HEK293 (cell line): ENCODE results near the gene PARD3B.

Experiments used
- CTCF ChIA-PET: fragments of 350-600 bp; formaldehyde crosslinking; extraction: SDS; loops from one replicate; lab custom pipeline; 2021; ENCODE audit warnings: antibody characterized with exemption; lab: Yijun Ruan, JAX
- POLR2A ChIA-PET: fragments of 300-600 bp; formaldehyde crosslinking; extraction: SDS; loops from one replicate; lab custom pipeline; 2020; ENCODE audit warnings: antibody characterized with exemption, inconsistent platforms; lab: Yijun Ruan, JAX
- H3K27ac ChIP-seq: fragments of 200-500 bp; sonication (Bioruptor generic); 2 replicates; pipeline ENCODE4 v1.5.1; 2014; ENCODE audit warnings: low read depth, low read length, control low read depth, inconsistent platforms; ENCODE audit errors: extremely low read depth
- H3K36me3 ChIP-seq, 2 experiments: fragments of 200-500 bp in 1 of 2; sonication (Bioruptor generic) in 1 of 2; 1 replicate in 1 of 2; 2 replicates in 1 of 2; pipeline ENCODE4 v1.5.1; 2014 to 2017; ENCODE audit warnings: inconsistent platforms in 2 of 2, low read length in 2 of 2; ENCODE audit not compliant: control insufficient read depth in 2 of 2, insufficient read depth in 1 of 2
- H3K4me1 ChIP-seq: fragments of 200-500 bp; sonication (Bioruptor generic); 2 replicates; pipeline ENCODE4 v1.5.1; 2014; ENCODE audit warnings: mild to moderate bottlenecking, low read length, inconsistent platforms; ENCODE audit not compliant: control insufficient read depth, insufficient read depth
- H3K4me3 ChIP-seq: 2 replicates; pipeline ENCODE4 v1.5.1; 2011; ENCODE audit warnings: low read depth, mild to moderate bottlenecking, control low read depth, low read length, moderate library complexity
- H3K9me3 ChIP-seq: fragments of 200-500 bp; sonication (Bioruptor generic); 2 replicates; pipeline ENCODE4 v1.5.1; 2014; ENCODE audit warnings: low read depth, low read length, inconsistent platforms; ENCODE audit not compliant: control insufficient read depth, insufficient read depth
- GFI1B ChIP-seq: fragments of 450-650 bp; formaldehyde crosslinking; IDR thresholded peaks from 2 replicates; pipeline ENCODE4 v1.5.1; 2016; ENCODE audit warnings: missing biosample characterization, missing genetic modification characterization
- KLF10 ChIP-seq: fragments of 450-650 bp; IDR thresholded peaks from 2 replicates; pipeline ENCODE4 v1.5.1; 2018; ENCODE audit warnings: missing biosample characterization, mild to moderate bottlenecking, missing genetic modification characterization
- KLF16 ChIP-seq: fragments of 450-650 bp; formaldehyde crosslinking; IDR thresholded peaks from 2 replicates; pipeline ENCODE4 v1.5.1; 2017; ENCODE audit warnings: missing biosample characterization, missing genetic modification characterization
- MZF1 ChIP-seq: fragments of 450-650 bp; formaldehyde crosslinking; IDR thresholded peaks from 2 replicates; pipeline ENCODE4 v1.5.1; 2017; ENCODE audit warnings: missing biosample characterization, missing genetic modification characterization, borderline replicate concordance
- PRDM1 ChIP-seq: fragments of 450-650 bp; formaldehyde crosslinking; IDR thresholded peaks from 2 replicates; pipeline ENCODE4; 2016; ENCODE audit warnings: missing biosample characterization, missing genetic modification characterization
- ZEB2 ChIP-seq: fragments of 450-650 bp; formaldehyde crosslinking; IDR thresholded peaks from 2 replicates; pipeline ENCODE4 v1.5.1; 2016; ENCODE audit warnings: missing biosample characterization, missing genetic modification characterization
- ZNF10 ChIP-seq: fragments of 450-650 bp; formaldehyde crosslinking; IDR thresholded peaks from 2 replicates; pipeline ENCODE4 v1.5.1; 2017; ENCODE audit warnings: missing biosample characterization, missing genetic modification characterization
- ZNF132 ChIP-seq: fragments of 450-650 bp; formaldehyde crosslinking; IDR thresholded peaks from 2 replicates; pipeline ENCODE4 v1.5.1; 2017; ENCODE audit warnings: missing biosample characterization, missing genetic modification characterization, borderline replicate concordance
- ZNF140 ChIP-seq: fragments of 450-650 bp; formaldehyde crosslinking; IDR thresholded peaks from 2 replicates; pipeline ENCODE4 v1.5.1; 2016; ENCODE audit warnings: missing biosample characterization, missing genetic modification characterization
- ZNF157 ChIP-seq: fragments of 450-650 bp; formaldehyde crosslinking; IDR thresholded peaks from 2 replicates; pipeline ENCODE4 v1.5.1; 2016; ENCODE audit warnings: missing biosample characterization, missing genetic modification characterization
- ZNF174 ChIP-seq: fragments of 450-650 bp; formaldehyde crosslinking; IDR thresholded peaks from 2 replicates; pipeline ENCODE4 v1.5.0; 2017; ENCODE audit warnings: missing biosample characterization, mild to moderate bottlenecking, missing genetic modification characterization
- ZNF292 ChIP-seq: fragments of 450-650 bp; formaldehyde crosslinking; IDR thresholded peaks from 2 replicates; pipeline ENCODE4 v1.5.1; 2016; ENCODE audit warnings: low read depth, missing biosample characterization, missing genetic modification characterization, borderline replicate concordance
- ZNF366 ChIP-seq: fragments of 450-650 bp; formaldehyde crosslinking; conservative IDR thresholded peaks from 2 replicates; pipeline ENCODE4 v1.5.1; 2016; ENCODE audit warnings: missing biosample characterization, missing genetic modification characterization
- ZNF510 ChIP-seq: fragments of 450-650 bp; formaldehyde crosslinking; IDR thresholded peaks from 2 replicates; pipeline ENCODE4 v1.5.1; 2018; ENCODE audit warnings: mild to moderate bottlenecking, missing genetic modification characterization, missing biosample characterization; ENCODE audit not compliant: insufficient replicate concordance
- ZNF610 ChIP-seq: fragments of 450-650 bp; formaldehyde crosslinking; IDR thresholded peaks from 2 replicates; pipeline ENCODE4 v1.5.1; 2016; ENCODE audit warnings: missing biosample characterization, missing genetic modification characterization, borderline replicate concordance
- ZNF621 ChIP-seq: fragments of 450-650 bp; formaldehyde crosslinking; IDR thresholded peaks from 2 replicates; pipeline ENCODE4 v1.5.1; 2017; ENCODE audit warnings: missing biosample characterization, missing genetic modification characterization
- ZNF624 ChIP-seq: fragments of 450-650 bp; formaldehyde crosslinking; IDR thresholded peaks from 2 replicates; pipeline ENCODE4 v1.5.1; 2017; ENCODE audit warnings: missing biosample characterization, missing genetic modification characterization
- ZNF658 ChIP-seq: fragments of 450-650 bp; formaldehyde crosslinking; IDR thresholded peaks from 2 replicates; pipeline ENCODE4; 2016; ENCODE audit warnings: missing biosample characterization, missing genetic modification characterization
- ZNF660 ChIP-seq: fragments of 450-650 bp; IDR thresholded peaks from 2 replicates; pipeline ENCODE4 v1.5.1; 2018; ENCODE audit warnings: missing biosample characterization, mild to moderate bottlenecking, missing genetic modification characterization
- ZNF664 ChIP-seq: fragments of 450-650 bp; formaldehyde crosslinking; IDR thresholded peaks from 2 replicates; pipeline ENCODE4 v1.5.1; 2016; ENCODE audit warnings: missing biosample characterization, missing genetic modification characterization
- ZNF677 ChIP-seq: fragments of 450-650 bp; IDR thresholded peaks from 2 replicates; pipeline ENCODE4 v1.5.0; 2018; ENCODE audit warnings: missing biosample characterization, mild to moderate bottlenecking, missing genetic modification characterization, moderate library complexity
- ZNF776 ChIP-seq: fragments of 450-650 bp; formaldehyde crosslinking; IDR thresholded peaks from 2 replicates; pipeline ENCODE4 v1.5.0; 2017; ENCODE audit warnings: missing biosample characterization, missing genetic modification characterization, borderline replicate concordance
- ZNF792 ChIP-seq: fragments of 450-650 bp; formaldehyde crosslinking; IDR thresholded peaks from 2 replicates; pipeline ENCODE4 v1.5.1; 2016; ENCODE audit warnings: missing biosample characterization, missing genetic modification characterization
- ZNF843 ChIP-seq: fragments of 450-650 bp; formaldehyde crosslinking; IDR thresholded peaks from 2 replicates; pipeline ENCODE4 v1.5.1; 2016; ENCODE audit warnings: missing biosample characterization, missing genetic modification characterization
- ZSCAN30 ChIP-seq: fragments of 450-650 bp; IDR thresholded peaks from 2 replicates; pipeline ENCODE4 v1.5.1; 2018; ENCODE audit warnings: missing biosample characterization, mild to moderate bottlenecking, missing genetic modification characterization, moderate library complexity
- TF ChIP-seq, protein P1 (sequence below): fragments of 450-650 bp; formaldehyde crosslinking; IDR thresholded peaks from 2 replicates; pipeline ENCODE4 v1.5.1; 2017; ENCODE audit warnings: missing biosample characterization, missing genetic modification characterization
- TF ChIP-seq, protein P2 (sequence below): fragments of 450-650 bp; formaldehyde crosslinking; IDR thresholded peaks from 2 replicates; pipeline ENCODE4 v1.5.1; 2016; ENCODE audit warnings: missing biosample characterization, missing genetic modification characterization
- TF ChIP-seq, protein P3 (sequence below): fragments of 450-650 bp; formaldehyde crosslinking; IDR thresholded peaks from 2 replicates; pipeline ENCODE4 v1.5.1; 2017; ENCODE audit warnings: missing biosample characterization, missing genetic modification characterization

Gene PARD3B

DNA sequence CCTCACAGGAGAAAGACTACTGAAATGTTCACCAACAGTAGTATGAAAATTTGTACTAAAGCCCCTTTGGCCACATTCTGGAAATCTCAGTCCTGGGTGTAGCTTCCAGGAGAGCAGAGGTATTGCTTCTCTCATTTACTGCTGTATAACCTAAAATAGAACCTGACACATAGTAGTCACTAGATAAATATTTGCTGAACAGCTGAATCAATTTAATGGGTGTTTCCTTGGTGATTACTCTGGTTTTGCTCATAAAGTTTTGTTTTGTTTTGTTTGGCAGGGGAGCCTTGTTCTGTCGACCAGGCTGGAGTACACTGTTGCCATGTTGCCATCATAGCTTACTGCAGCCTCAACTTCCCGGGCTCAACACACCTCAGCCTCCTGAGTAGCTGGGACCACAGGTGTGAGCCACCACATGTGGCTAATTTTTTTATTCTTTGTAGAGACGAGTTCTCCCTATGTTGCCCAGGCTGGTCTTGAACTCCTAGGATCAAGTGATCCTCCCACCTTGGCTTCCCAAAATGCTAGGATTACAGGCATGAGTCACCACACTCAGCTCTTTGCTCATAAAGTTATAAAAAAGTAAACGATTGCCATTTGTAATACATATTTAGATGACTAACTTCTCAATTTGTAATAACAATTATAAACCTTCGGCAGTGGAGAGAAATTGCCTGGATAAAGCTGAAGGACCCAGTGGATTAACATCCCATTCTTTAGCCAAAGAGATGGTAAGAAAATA is 11.5 kb upstream of the PARD3B start:
- POLR2A ChIA-PET = no interaction called here
- no peaks in the 10 kb centered on the region for H3K9me3 ChIP-seq
- no peak overlapping the region for H3K4me3 ChIP-seq
- TF ChIP-seq ZNF792 (tag by site-specific recombination) = 0 out of 2 replicates have a peak, but pooled peaks have one; percentile 24
- TF ChIP-seq, protein P1, sequence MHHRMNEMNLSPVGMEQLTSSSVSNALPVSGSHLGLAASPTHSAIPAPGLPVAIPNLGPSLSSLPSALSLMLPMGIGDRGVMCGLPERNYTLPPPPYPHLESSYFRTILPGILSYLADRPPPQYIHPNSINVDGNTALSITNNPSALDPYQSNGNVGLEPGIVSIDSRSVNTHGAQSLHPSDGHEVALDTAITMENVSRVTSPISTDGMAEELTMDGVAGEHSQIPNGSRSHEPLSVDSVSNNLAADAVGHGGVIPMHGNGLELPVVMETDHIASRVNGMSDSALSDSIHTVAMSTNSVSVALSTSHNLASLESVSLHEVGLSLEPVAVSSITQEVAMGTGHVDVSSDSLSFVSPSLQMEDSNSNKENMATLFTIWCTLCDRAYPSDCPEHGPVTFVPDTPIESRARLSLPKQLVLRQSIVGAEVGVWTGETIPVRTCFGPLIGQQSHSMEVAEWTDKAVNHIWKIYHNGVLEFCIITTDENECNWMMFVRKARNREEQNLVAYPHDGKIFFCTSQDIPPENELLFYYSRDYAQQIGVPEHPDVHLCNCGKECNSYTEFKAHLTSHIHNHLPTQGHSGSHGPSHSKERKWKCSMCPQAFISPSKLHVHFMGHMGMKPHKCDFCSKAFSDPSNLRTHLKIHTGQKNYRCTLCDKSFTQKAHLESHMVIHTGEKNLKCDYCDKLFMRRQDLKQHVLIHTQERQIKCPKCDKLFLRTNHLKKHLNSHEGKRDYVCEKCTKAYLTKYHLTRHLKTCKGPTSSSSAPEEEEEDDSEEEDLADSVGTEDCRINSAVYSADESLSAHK (tag by site-specific recombination) = peak; percentile 61; the same call in 1 of the 2 replicates
- TF ChIP-seq ZNF843 (tag by site-specific recombination) = 0 out of 2 replicates have a peak, but pooled peaks have one; percentile 14
- no peak for TF ChIP-seq ZNF610
- TF ChIP-seq ZNF10 = no peak
- peak; percentile 61; the same call in 1 of the 2 replicates for TF ChIP-seq ZNF664
- TF ChIP-seq ZNF366 = 0 out of 2 replicates have a peak, but pooled peaks have one; percentile 33
- H3K36me3 ChIP-seq = no peaks in the 10 kb centered on the region
- CTCF ChIA-PET = interaction anchor here (0.7 to 1.1 kb wide), 2 partner anchors 158 to 1147 kb away, joined by 3 to 4 read pairs; no protein-coding TSS in a partner anchor
- H3K4me1 ChIP-seq = peaks cover 8% of the 10 kb centered on the region
- H3K27ac ChIP-seq = no peak overlapping the region

DNA sequence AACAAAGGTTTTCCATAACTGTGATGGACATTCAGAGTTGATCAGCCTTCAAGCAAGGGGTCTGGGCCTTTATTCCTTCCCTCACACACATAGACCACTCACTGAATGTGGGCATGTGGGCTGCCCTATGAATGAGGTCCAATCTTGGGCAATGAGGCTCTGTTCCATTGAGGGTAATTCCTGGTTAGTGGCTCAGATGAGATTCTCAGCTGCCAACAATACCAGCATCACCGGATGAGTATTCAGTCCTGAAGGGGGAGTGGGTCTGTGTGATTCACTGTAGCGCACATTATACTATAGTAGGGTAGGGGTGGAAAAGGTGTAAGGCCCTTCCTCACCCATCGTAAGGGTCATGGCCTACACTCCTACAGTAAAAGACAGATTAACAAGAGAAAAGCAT is 9.9 kb upstream of the PARD3B start:
- Histone ChIP-seq H3K4me3 (no peak overlapping the region), H3K9me3 (no peaks in the 10 kb centered on the region), H3K4me1 (peaks cover 8% of the 10 kb centered on the region), H3K27ac (no peak overlapping the region), H3K36me3 (no peaks in the 10 kb centered on the region)
- TF ChIP-seq ZNF660 (no peak), ZNF174 (no peak), KLF10 (tag by site-specific recombination) (no peak), ZNF621 (tag by site-specific recombination) (no peak), ZNF677 (tag by site-specific recombination) (no peak), ZNF140 (tag by site-specific recombination) (no peak)
- TF ChIP-seq, protein P2, sequence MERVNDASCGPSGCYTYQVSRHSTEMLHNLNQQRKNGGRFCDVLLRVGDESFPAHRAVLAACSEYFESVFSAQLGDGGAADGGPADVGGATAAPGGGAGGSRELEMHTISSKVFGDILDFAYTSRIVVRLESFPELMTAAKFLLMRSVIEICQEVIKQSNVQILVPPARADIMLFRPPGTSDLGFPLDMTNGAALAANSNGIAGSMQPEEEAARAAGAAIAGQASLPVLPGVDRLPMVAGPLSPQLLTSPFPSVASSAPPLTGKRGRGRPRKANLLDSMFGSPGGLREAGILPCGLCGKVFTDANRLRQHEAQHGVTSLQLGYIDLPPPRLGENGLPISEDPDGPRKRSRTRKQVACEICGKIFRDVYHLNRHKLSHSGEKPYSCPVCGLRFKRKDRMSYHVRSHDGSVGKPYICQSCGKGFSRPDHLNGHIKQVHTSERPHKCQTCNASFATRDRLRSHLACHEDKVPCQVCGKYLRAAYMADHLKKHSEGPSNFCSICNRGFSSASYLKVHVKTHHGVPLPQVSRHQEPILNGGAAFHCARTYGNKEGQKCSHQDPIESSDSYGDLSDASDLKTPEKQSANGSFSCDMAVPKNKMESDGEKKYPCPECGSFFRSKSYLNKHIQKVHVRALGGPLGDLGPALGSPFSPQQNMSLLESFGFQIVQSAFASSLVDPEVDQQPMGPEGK (tag by site-specific recombination) = no peak
- POLR2A ChIA-PET = no interaction called here
- CTCF ChIA-PET = no interaction called here

DNA sequence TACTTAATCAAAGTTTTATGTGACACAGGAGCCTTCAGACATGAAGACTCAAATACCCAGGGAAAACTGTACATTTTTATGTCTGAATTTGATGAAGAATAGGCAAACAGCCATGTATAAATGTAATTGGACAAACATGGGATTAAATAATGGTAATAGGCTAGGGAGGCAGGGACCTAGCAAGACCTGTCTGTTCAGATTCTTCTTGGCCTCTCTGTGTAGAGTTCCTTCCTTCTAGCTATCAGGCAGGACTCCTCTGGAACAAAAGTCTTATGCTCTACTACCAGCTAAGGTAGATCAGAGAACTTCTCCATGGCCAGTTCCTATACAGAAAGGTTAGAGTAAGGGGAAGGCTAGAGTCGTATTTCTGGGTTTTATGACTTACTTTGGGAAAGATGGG is 9.5 kb upstream of the PARD3B start:
- no peaks in the 10 kb centered on the region for H3K36me3 ChIP-seq
- no peak overlapping the region for H3K27ac ChIP-seq
- ChIA-PET POLR2A (no interaction called here), CTCF (no interaction called here)
- no peaks in the 10 kb centered on the region for H3K9me3 ChIP-seq
- no peak overlapping the region for H3K4me3 ChIP-seq
- H3K4me1 ChIP-seq = peaks cover 8% of the 10 kb centered on the region
- no peak for TF ChIP-seq ZNF132 (tag by site-specific recombination)
- no peak for TF ChIP-seq KLF16 (tag by site-specific recombination)
- TF ChIP-seq, protein P3, sequence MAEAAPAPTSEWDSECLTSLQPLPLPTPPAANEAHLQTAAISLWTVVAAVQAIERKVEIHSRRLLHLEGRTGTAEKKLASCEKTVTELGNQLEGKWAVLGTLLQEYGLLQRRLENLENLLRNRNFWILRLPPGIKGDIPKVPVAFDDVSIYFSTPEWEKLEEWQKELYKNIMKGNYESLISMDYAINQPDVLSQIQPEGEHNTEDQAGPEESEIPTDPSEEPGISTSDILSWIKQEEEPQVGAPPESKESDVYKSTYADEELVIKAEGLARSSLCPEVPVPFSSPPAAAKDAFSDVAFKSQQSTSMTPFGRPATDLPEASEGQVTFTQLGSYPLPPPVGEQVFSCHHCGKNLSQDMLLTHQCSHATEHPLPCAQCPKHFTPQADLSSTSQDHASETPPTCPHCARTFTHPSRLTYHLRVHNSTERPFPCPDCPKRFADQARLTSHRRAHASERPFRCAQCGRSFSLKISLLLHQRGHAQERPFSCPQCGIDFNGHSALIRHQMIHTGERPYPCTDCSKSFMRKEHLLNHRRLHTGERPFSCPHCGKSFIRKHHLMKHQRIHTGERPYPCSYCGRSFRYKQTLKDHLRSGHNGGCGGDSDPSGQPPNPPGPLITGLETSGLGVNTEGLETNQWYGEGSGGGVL (tag by site-specific recombination) = no peak
- no peak for TF ChIP-seq ZNF292 (tag by site-specific recombination)
- TF ChIP-seq ZNF157 (tag by site-specific recombination) = no peak
- TF ChIP-seq ZNF174 = no peak
- TF ChIP-seq MZF1 (tag by site-specific recombination) = no peak
- no peak for TF ChIP-seq ZNF776 (tag by site-specific recombination)
- no peak for TF ChIP-seq PRDM1 (tag by site-specific recombination)
- TF ChIP-seq ZNF658 (tag by site-specific recombination) = no peak
- TF ChIP-seq ZSCAN30 (tag by site-specific recombination) = no peak
- TF ChIP-seq ZNF624 (tag by site-specific recombination) = no peak
- TF ChIP-seq ZEB2 (tag by site-specific recombination) = no peak
- TF ChIP-seq GFI1B (tag by site-specific recombination) = no peak
- TF ChIP-seq ZNF510 (tag by site-specific recombination) = no peak
